Cardiac septum (tissue), 1 donor: Measurements from ENCODE around the gene SLC16A13. TPM values are rescaled to one million over a fixed set of nuclear protein-coding genes. Genes with fewer than 3 reads are reported as not detected.
A peak's percentile ranks its signal among the peaks of the same experiment; 100 is the strongest.

ENCODE experiments used
- DNase-seq: peaks from one replicate; pipeline ENCODE4 v3.0.0-alpha.2; 2020; ENCODE audit warnings: low spot score
- intact Hi-C: fragments of 100-400 bp; cut with DNase I; formaldehyde crosslinking; loops from one replicate; pipeline ENCODE4 v1.14.0; 2022
- total RNA-seq: library from RNA; stranded (reverse); fragmentation: NEBNext Ultra II Directional; extraction: Animal tissue kit (Norgen Biotek cat#: 25700); gene quantifications from one replicate; pipeline ENCODE4 v1.2.1, GENCODE V29; 2021
- donor health status: DM: no; HTN: no; CAD: no.

Gene SLC16A13
- total RNA-seq, 1 donor from 2014 or later, result 0.48 TPM

DNA sequence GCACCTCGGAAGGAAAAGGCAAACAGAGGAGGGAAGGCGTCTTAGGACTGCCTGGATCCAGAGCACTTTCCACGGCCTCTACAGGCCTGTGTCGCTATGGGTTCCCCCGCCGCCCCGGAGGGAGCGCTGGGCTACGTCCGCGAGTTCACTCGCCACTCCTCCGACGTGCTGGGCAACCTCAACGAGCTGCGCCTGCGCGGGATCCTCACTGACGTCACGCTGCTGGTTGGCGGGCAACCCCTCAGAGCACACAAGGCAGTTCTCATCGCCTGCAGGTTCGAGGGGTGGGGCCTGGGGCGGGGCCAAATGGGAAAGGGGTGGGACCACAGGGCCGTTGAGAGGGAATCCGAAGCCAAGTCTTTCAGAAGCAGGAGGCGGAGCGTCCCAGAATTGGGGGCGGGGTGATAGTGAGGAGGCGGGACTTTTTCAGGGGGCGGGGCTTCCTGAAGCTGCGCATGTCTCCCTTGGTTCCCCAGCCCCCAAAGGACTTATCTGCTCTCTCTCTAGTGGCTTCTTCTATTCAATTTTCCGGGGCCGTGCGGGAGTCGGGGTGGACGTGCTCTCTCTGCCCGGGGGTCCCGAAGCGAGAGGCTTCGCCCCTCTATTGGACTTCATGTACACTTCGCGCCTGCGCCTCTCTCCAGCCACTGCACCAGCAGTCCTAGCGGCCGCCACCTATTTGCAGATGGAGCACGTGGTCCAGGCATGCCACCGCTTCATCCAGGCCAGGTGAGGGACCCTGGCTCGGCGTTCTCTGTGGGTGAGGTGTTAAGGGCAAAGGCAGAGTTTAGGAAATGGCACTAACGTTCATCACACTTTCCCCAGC is 12.0 kb upstream of the SLC16A13 start:
- intact Hi-C loops, result loop anchor here (5.0 kb wide), 1 partner anchor 271 kb away; no protein-coding TSS in a partner anchor
- DNase-seq, result peak; percentile 97

DNA sequence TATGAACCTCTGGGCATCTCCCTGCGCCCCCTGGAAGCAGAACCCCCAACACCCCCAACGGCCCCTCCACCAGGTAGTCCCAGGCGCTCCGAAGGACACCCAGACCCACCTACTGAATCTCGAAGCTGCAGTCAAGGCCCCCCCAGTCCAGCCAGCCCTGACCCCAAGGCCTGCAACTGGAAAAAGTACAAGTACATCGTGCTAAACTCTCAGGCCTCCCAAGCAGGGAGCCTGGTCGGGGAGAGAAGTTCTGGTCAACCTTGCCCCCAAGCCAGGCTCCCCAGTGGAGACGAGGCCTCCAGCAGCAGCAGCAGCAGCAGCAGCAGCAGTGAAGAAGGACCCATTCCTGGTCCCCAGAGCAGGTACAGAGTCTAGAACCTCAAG is 11.4 kb upstream of the SLC16A13 start:
- peak; percentile 75 for DNase-seq
- intact Hi-C loops, result loop anchor here (5.0 kb wide), 1 partner anchor 272 kb away; no protein-coding TSS in a partner anchor

DNA sequence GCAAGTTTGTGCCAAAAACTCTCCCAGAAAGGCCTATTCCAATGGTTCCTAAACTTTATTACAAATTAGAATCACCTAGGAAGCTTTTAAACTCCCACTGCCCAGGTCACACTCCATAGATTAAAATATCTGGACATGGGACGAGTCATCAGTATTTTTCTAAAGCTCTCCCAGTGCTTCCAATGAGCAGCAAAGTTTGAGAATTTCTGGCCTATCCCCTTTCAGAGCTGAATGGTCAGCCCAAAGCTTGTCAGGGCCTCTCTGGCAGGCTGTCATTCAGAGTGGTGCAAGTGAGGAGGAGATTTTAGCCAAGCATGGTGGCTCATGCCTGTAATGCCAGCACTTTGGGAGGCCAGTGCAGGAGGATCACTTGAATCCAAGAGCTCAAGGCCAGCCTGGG is 10.6 kb upstream of the SLC16A13 start:
- DNase-seq, result no peak
- intact Hi-C loops, result no loop called here

DNA sequence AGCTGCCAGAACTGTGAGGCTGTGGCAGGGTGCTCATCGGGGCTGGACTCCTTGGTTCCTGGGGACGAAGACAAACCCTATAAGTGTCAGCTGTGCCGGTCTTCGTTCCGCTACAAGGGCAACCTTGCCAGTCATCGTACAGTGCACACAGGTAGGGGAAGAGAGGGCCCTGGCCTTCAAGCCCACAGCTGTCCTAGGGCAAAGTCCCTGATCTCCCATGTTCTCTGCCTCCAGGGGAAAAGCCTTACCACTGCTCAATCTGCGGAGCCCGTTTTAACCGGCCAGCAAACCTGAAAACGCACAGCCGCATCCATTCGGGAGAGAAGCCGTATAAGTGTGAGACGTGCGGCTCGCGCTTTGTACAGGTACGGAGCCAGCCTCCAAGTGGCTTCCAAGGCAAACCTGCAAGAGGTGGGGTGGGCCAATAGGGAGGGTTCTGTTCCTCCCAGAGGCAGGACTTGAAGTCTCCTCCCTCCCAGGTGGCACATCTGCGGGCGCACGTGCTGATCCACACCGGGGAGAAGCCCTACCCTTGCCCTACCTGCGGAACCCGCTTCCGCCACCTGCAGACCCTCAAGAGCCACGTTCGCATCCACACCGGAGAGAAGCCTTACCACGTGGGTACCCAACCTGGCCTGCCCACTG is 9.2 kb upstream of the SLC16A13 start:
- no peak for DNase-seq
- intact Hi-C loops, result no loop called here

DNA sequence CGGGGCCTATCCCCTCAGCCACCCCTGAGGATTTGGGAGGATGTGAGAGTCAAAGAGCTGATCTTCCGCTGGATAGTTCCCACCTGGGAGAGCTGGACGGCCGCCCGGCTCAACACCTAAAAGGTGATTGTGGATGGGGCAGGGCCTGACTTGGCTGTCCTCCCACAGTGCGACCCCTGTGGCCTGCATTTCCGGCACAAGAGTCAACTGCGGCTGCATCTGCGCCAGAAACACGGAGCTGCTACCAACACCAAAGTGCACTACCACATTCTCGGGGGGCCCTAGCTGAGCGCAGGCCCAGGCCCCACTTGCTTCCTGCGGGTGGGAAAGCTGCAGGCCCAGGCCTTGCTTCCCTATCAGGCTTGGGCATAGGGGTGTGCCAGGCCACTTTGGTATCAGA is 8.5 kb upstream of the SLC16A13 start:
- intact Hi-C loops, result no loop called here
- no peak for DNase-seq

DNA sequence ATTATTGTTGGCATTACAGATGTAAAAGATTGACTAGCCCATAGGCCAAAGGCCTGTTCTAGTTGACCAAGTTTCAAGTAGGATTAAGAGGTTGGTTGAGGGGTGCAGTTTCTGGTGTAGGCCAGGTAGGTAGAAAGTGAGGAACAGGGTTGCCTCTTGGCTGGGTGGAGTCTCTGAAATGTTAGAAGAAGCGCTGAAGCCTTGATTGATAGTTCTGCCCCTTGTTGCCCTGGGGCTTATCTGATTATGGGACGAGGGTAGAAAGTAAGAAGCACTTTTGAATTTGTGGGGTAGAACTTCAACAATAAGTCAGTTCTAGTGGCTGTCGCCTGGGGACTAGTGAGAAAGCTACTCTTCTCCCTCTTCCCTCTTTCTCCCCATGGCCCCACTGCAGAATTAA is 6.7 kb upstream of the SLC16A13 start:
- no peak for DNase-seq
- intact Hi-C loops, result no loop called here

DNA sequence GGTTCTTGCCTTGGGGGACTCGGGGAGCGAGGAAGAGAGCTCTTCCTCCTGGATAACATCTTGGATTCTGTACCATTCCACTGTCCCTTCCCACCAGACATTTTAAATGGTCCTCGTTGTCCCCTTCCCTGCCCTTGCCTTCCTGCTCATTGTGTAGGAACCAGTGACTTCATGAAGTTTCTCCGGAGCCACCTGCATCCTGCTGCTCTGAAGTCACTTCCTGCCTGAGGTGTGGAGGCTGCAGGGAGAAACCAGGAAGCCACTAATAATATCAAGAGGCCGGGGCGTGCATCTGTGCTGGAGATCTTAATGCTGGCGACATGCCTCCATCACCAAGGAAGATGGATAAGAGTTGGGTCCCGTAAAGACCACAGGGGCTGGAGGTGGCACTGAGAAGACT is 6.2 kb upstream of the SLC16A13 start:
- intact Hi-C loops, result no loop called here
- DNase-seq, result no peak

DNA sequence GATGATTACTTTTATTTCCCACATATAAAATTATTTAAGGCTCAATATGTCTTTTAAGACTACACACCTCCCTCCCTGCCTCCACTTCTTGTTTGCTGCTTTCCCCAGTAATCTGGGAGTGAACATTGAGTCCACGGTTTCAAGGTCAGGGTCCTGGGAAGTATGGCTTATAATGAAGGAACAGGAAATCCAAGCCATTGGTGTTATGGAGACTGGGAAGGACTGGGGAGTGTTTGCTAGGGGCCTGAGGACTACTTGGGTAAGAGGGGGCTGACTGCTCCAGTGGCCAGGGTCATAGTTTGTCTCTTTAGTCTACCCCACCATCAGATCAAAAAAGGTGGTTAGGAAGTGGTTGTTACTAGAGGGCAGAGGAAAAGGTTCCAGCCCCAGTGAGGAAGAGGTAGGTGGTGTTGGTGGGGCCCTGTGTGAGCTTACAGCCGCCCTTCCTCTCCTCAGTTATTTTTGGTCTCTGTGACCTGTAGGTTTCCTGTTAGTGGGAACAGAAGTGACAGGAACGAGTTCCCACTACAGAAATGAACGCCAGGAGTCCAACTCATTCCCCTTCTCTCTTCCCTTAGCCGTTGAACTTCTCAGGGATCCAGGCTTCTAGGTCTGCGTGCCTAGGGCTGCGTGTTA is 742 bp upstream of the SLC16A13 start:
- intact Hi-C loops, result no loop called here
- DNase-seq, result no peak

DNA sequence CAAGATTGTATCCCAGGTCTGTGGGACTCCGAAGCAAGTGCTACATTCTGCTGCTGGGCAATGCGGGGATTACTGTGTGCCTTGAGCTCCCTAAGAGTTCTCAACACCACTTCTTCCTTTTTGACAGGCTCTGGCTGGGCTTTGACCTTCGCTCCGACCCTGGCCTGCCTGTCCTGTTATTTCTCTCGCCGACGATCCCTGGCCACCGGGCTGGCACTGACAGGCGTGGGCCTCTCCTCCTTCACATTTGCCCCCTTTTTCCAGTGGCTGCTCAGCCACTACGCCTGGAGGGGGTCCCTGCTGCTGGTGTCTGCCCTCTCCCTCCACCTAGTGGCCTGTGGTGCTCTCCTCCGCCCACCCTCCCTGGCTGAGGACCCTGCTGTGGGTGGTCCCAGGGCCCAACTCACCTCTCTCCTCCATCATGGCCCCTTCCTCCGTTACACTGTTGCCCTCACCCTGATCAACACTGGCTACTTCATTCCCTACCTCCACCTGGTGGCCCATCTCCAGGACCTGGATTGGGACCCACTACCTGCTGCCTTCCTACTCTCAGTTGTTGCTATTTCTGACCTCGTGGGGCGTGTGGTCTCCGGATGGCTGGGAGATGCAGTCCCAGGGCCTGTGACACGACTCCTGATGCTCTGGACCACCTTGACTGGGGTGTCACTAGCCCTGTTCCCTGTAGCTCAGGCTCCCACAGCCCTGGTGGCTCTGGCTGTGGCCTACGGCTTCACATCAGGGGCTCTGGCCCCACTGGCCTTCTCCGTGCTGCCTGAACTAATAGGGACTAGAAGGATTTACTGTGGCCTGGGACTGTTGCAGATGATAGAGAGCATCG is 2.4 kb downstream of the SLC16A13 start:
- intact Hi-C loops, result no loop called here
- no peak for DNase-seq

DNA sequence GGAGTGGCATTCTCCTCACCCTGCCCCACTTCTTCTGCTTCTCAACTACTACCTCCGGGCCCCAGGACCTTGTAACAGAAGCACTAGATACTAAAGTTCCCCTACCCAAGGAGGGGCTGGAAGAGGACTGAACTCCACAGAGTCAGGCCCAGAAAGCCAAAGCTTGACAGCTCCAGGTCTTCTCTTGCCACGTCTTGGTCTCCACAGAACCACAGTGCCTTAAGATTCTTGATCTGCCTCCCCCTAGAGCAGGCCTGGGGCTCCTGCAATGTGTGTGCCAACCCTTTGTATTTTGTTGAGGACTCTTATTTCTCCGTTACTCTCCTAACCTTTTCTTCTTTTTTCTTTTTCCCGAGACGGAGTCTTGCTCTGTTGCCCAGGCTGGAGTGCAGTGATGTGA is 4.0 kb downstream of the SLC16A13 start:
- no peak for DNase-seq
- intact Hi-C loops, result no loop called here

DNA sequence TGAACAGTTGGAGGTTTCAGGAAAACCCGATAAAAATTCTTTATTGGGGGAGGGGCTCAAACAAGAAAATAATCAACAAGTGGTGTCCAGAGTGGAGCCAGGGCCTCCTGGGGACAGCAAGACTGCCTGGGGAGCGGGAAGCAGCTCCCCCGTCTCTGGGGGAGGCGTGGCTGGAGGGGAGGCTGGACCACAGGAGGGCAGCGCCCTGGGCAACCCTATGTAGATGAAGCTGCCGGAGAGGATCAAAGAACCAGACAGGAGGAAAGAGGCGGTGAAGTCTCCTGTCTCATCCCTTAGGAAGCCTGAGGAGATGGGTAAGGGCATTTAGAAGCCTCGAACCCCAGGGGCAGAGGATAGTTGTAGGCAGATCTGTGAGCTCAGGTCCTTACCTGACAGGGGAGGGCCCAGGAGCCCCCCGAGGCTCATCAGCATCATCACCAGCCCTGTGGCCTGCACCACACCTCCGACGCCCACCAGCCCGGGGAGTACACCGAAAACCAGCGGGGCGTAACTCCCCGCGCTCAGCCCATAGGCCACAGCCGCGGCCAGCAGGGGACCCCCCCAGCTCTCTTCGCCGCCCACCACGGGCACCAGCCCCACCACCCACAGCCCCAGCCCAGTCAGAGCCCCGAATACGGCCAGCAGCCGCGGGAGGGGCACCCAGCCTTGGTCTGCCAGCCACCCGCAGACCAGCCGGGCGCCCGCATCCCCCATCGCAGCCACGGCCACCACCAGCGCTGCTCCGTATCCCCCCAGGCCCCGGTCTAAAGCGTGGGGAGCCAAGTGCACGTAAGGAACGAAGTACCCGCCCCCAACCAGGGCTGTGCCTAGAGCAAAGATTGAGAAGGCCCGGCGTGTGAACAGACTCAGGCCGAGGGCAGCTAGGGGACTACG is 6.0 kb downstream of the SLC16A13 start:
- no peak for DNase-seq
- intact Hi-C loops, result no loop called here

DNA sequence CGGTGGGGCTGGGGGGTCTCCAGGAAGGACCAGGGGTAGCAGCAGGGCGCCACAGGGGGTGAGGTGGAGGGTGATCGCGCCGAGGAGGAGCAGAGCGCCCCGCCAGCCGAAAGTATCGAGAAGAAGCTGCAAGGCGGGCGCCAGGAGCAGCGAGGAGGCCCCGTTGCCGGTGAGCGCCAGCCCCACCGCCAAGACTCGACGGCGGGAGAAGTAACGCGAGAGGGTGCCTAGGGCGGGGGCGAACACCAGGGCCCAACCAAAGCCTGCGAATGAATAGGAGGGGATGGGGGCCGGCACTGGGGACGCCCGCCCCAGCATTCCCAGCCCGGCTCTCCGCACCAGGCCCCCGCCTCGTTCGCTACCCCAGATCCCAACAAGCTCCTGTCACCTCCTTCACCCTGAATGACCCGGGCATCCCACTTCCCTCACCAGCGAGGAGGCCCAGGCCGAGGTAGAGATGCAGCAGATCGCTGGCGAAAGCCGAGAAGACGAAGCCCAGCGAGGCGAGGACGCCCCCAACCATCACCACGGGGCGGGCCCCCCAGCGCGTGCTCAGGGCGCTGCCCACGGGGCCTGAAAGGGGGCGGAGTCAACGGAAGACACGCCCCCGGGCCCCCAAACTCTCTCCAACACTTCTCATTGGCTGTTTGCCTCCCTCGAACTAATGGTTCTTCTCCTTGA is 6.8 kb downstream of the SLC16A13 start:
- intact Hi-C loops, result no loop called here
- no peak for DNase-seq

DNA sequence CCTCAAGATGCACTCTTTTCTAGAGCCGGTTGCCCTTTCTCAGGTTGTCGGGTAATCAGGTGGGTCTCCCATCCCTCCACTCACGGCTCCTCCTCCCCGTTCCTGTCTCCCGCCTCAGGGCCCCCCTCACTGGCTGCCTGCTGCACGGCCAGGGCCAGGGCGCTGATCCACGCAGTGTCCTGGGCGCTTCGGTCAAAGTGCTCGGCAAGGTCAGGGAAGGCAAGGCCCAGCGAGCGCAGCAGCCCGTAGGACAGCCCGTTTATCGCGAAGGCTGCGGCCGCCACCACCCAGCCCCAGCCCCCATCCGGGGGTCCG is 7.3 kb downstream of the SLC16A13 start:
- DNase-seq, result no peak
- intact Hi-C loops, result no loop called here

DNA sequence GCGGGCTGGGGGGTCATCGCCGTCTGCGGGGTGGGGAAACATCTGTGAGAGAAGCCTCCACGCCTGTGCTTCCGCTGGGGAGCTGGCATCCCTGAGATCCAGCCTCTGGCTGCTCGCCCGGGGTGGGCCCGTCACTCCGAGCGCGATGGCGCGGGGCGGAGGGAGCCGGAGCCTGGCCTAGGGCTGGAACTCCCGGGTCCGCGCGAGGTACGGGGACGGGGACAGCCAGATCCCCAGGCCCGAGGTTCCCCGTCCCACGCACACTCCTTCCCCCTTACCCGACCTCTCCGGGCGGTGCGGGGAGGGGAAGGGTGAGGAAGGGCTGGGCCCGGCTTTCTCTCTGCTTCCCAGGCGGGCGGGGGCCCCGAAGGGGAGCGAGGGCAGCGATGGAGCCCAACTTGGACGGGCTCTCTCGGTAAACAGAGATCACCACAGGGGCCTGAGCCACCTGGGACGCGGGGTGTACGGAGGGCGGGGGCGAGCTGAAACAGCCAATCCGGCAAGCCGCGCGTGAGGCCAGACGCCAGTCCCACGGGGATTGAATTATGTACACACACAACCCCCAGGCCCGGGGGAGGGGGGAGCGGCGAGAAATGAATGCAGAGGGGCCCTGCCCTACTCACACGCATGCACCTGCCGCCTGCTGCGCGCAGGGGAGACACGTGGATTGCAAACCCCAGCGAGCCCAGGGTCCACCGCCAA is 7.8 kb downstream of the SLC16A13 start, which contains the start of gene SLC16A11:
TSS of gene SLC16A11 (minus strand) at position 596 of the 702 bp plus-strand sequence. CDS start at position 17, 579 bp downstream.
- intact Hi-C loops, result no loop called here
- DNase-seq, result no peak

DNA sequence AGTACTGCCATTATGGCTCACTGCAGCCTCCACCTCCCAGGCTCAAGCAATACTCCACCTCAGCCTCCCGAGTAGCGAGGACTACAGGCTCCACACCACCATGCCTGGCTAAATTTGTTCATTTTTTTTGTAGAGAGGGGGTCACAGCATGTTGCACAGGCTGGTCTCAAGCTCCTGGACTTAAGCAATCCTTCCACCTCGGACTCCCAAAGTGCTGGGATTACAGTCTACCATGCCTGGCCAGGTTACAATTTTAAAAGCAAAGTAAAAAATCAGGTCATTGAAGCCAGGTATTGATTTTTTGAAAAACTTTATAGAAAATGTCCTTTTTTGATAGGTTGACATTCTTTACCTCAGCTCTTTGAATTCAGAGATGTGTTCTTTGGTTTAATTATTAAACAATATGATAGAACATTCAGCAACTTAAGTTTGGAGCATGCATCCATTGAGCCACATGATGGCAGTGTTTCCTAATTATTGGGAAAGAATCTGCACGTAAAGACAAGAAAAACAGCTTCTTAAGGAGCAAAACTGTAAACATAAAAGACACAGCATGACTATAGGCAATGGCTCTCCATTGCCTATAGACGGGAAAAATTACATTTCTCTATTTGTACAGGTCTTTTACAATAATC is 9.8 kb downstream of the SLC16A13 start:
- DNase-seq, result no peak
- intact Hi-C loops, result loop anchor here (5.0 kb wide), 1 partner anchor 252 kb away; no protein-coding TSS in a partner anchor

DNA sequence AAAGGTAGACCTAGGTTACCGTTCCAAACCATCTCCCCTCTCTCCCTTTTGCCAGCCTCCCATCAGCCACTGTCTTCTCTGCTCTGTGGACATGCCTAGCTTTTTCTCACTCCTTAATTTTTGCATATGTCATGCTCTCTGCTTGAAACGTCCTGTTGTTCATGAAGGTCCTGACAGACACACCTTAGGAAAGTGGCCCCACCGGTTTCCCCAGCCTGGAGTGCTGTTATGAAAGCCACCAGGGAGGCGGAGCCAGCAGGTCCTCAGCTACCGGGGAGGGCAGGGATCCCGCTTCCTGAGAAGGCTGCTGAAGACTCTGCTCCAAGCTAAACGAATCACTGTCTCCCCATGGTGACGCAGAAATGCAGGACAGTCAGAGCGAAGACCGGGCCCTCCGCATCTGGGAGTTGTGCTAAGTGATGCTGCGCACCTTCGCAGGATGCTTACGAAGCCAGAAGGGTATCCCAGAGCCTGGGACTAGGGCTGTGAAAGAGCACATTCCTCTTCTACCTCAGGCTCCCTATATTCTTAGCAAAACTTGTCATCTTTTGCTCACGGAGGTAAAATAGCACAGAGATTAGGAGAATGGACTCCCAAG is 10.4 kb downstream of the SLC16A13 start:
- intact Hi-C loops, result loop anchor here (5.0 kb wide), 1 partner anchor 251 kb away; no protein-coding TSS in a partner anchor
- no peak for DNase-seq
